ENCODE results near the gene CEP85. TPM values are rescaled to one million over a fixed set of nuclear protein-coding genes. Genes with fewer than 3 reads are reported as not detected.

Gene CEP85
- total RNA-seq, 1 experiment from 2014 or later: 37.2 TPM

- H4K20me1 ChIP-seq (ENCODE audit: insufficient read depth): no peaks in the 10 kb centered on the region
- intact Hi-C loops (cut with micrococcal nuclease): no loop called here
- BruUV-seq (replicated peaks): no TSS peak
- H3K36me3 ChIP-seq (ENCODE audit: control insufficient read depth in 1 of 2, insufficient read depth in 2 of 2, low read length in 2 of 2): 0 out of 4 replicates have a peak, but pooled peaks cover 0 to 3% of the 10 kb centered on the region in 2 experiments
- no peak overlapping the region for H3K9ac ChIP-seq (ENCODE audit: low read length)
- RAD21 ChIA-PET (ENCODE audit: low non-redundant PET in 1 of 2, low total read pairs in 2 of 2, uncharacterized antibody in 2 of 2, unreplicated experiment in 2 of 2): no interaction called here
- H3K27ac ChIP-seq (ENCODE audit: low read depth, low read length): no peak overlapping the region
- POLR2A ChIA-PET: no interaction called here
- no peak overlapping the region for H2AFZ ChIP-seq (ENCODE audit: low read depth, low read length, poor library complexity, severe bottlenecking)
- no peak overlapping the region for H3K4me3 ChIP-seq (replicated peaks in 1 of 2; ENCODE audit: low read depth in 1 of 2, low read length in 2 of 2)
- DNase-seq (ENCODE audit: low read depth, low spot score) (no peak), ATAC-seq (no peak)
- no peaks in the 10 kb centered on the region for H3K27me3 ChIP-seq (ENCODE audit: insufficient read depth, low read length)
- no peaks in the 10 kb centered on the region for H3K9me2 ChIP-seq (ENCODE audit: insufficient read depth)
- TF ChIP-seq SRF (IDR thresholded peaks at IDR 0.05; ENCODE audit: low read depth): no peak
- no peak for TF ChIP-seq EGR1 (IDR thresholded peaks at IDR 0.05; ENCODE audit: low read depth)
- TF ChIP-seq, protein P1, sequence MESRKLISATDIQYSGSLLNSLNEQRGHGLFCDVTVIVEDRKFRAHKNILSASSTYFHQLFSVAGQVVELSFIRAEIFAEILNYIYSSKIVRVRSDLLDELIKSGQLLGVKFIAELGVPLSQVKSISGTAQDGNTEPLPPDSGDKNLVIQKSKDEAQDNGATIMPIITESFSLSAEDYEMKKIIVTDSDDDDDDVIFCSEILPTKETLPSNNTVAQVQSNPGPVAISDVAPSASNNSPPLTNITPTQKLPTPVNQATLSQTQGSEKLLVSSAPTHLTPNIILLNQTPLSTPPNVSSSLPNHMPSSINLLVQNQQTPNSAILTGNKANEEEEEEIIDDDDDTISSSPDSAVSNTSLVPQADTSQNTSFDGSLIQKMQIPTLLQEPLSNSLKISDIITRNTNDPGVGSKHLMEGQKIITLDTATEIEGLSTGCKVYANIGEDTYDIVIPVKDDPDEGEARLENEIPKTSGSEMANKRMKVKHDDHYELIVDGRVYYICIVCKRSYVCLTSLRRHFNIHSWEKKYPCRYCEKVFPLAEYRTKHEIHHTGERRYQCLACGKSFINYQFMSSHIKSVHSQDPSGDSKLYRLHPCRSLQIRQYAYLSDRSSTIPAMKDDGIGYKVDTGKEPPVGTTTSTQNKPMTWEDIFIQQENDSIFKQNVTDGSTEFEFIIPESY (IDR thresholded peaks at IDR 0.05; ENCODE audit: extremely low read depth, insufficient replicate concordance, low read length): no peak
- no peak for TF ChIP-seq MAX (IDR thresholded peaks at IDR 0.05)
- TF ChIP-seq ZNF274 (IDR thresholded peaks at IDR 0.05; ENCODE audit: low read depth, low read length): no peak
- no peak for TF ChIP-seq EZH2 (IDR thresholded peaks at IDR 0.05)
- TF ChIP-seq EZH2phosphoT487 (IDR thresholded peaks at IDR 0.05; ENCODE audit: borderline replicate concordance): no peak
- no peak for TF ChIP-seq FOSL1 (IDR thresholded peaks at IDR 0.05; ENCODE audit: low read depth)
- no peak for TF ChIP-seq YY1 (IDR thresholded peaks at IDR 0.05; ENCODE audit: extremely low read depth, insufficient replicate concordance, low read depth, low read length)
- TF ChIP-seq, protein P2, sequence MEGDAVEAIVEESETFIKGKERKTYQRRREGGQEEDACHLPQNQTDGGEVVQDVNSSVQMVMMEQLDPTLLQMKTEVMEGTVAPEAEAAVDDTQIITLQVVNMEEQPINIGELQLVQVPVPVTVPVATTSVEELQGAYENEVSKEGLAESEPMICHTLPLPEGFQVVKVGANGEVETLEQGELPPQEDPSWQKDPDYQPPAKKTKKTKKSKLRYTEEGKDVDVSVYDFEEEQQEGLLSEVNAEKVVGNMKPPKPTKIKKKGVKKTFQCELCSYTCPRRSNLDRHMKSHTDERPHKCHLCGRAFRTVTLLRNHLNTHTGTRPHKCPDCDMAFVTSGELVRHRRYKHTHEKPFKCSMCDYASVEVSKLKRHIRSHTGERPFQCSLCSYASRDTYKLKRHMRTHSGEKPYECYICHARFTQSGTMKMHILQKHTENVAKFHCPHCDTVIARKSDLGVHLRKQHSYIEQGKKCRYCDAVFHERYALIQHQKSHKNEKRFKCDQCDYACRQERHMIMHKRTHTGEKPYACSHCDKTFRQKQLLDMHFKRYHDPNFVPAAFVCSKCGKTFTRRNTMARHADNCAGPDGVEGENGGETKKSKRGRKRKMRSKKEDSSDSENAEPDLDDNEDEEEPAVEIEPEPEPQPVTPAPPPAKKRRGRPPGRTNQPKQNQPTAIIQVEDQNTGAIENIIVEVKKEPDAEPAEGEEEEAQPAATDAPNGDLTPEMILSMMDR (IDR thresholded peaks at IDR 0.05 in 2 of 3, conservative IDR thresholded peaks at IDR 0.05 in 1 of 3; ENCODE audit: borderline replicate concordance in 1 of 3, insufficient read depth in 1 of 3, low read depth in 2 of 3, low read length in 2 of 3): no peak
- TF ChIP-seq ZFX (IDR thresholded peaks at IDR 0.05): no peak
- TF ChIP-seq RAD21 (IDR thresholded peaks at IDR 0.05; ENCODE audit: low read depth): no peak
- TF ChIP-seq SP1 (IDR thresholded peaks at IDR 0.05; ENCODE audit: low read depth): no peak
- TF ChIP-seq REST (IDR thresholded peaks at IDR 0.05; ENCODE audit: low read depth): no peak
- peaks cover 10% of the 10 kb centered on the region for H3K79me2 ChIP-seq (ENCODE audit: insufficient read depth, low read length)
- H3K9me3 ChIP-seq (ENCODE audit: control insufficient read depth in 1 of 2, insufficient read depth in 1 of 2, low read depth in 1 of 2, low read length in 2 of 2): no peaks in the 10 kb centered on the region
- H3K4me1 ChIP-seq (ENCODE audit: control insufficient read depth in 1 of 2, insufficient read depth in 2 of 2, low read length in 2 of 2): peaks cover 5 to 31% of the 10 kb centered on the region in 2 experiments; a peak in 2 of 4 replicates
- CTCF ChIA-PET: interaction anchor here (2.0 kb wide), 1 partner anchor 15 kb away, joined by 10 read pairs; no protein-coding TSS in a partner anchor
- H3K4me2 ChIP-seq (ENCODE audit: low read length): no peak overlapping the region
These were observed 66.7 kb downstream of the CEP85 start for GRCh38 chr1:26300578-26301275.
